OCI-M2 (cell line): ENCODE results near the gene COBLL1.
"Not testable (repeated sequence)": the region's sequence is repeated elsewhere in the genome, so short reads cannot be mapped to it uniquely, and the experiment has no call there.

Source experiments
- DNase-seq: peaks from one replicate; lab custom pipeline; 2025; ENCODE audit not compliant: unreplicated experiment; lab: John Stamatoyannopoulos, UW

The COBLL1 gene

GRCh38 chr2:164859906-164860693 lies 18.5 kb upstream of the COBLL1 start:
- not testable (repeated sequence) for DNase-seq

- DNase-seq, result no peak
These were observed 17.7 kb upstream of the COBLL1 start for GRCh38 chr2:164859251-164859818.

GRCh38 chr2:164852086-164852485 lies 10.5 kb upstream of the COBLL1 start:
- DNase-seq, result no peak

DNA sequence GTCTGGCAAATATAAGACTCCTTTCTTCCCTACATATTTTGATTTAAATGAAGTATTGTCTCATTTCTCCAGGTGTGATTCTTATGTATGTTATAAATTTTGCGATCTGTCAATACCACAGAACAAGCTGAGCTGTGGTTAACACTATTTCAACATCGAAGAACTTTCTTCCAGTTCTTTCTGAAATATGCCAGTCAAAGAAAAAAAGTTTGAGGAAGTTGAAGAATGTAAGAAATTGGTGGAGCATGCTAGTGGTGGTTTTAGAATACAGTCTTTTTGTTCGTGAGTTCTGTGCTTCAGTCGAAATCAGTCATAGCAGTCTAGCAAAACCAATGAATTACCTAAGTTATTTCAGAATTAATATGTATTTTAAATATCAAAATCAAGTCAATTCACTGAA lies 8.6 kb upstream of the COBLL1 start:
- no peak for DNase-seq

DNA sequence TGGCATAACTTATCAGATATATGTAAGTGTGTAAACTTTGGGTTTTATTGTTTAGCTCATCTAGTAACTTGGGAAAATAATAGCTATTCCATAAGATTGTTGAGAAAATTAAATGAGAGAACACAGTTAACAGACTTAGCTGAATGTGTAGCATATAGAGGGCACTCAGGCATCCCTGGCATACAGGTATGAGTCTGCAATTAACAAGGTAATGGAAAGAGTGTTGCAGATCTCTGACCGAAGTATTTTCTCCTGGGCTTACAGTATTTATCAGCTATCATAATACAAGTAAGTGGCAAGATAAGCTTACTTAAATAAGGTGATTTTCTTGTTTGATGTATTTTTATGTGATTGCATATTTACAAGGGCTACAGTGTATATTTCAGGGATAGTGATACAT lies 7.9 kb upstream of the COBLL1 start:
- DNase-seq, result no peak

GRCh38 chr2:164847981-164848741 lies 6.5 kb upstream of the COBLL1 start:
- DNase-seq, result no peak

DNA sequence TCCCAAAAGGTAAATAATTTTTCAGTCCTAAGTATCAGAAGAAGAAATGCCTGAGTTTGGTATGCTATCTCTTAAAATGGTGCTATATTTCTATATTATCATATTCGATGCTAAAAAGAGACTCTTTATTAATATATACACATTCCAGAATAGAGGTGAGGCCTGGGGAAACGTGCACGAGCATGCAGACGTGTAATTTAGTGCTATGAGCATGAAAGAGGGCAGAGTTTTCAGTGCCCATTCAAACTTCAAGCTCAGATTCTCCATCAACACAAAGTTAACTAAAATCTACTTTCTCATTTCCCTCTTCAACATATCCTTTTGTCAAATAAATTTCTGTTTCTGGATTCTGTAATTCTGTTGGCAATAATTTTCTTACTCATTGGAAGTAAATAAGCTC lies 5.7 kb upstream of the COBLL1 start:
- DNase-seq, result no peak

- DNase-seq, result no peak
These were observed 4.7 kb upstream of the COBLL1 start for GRCh38 chr2:164846276-164846675.

DNA sequence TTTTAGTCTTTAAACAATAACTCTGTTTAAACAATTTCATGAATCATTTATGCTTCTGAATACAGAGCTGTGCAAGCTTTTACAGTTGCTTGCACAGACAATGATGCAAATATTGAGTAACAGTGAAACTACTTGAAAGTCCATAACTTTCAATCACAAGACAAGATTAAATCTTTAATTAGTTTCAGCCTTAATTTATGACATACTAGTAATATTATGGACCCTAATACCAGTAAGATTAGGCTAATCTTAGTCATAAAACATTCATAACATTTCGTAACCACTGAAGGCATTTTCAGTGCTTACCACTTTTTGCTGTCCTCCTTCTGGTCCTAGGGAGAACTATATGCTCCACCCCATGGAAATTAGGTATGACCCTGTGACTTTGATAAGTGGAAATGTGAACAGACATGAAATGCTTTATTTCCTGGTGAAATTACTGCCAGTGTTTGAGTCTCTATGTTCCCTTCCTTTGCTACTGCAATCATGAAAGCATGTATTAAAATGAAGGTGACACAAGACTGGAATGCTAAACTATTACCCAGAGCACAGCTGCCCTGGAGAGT lies 1.8 kb upstream of the COBLL1 start:
- DNase-seq, result no peak

DNA sequence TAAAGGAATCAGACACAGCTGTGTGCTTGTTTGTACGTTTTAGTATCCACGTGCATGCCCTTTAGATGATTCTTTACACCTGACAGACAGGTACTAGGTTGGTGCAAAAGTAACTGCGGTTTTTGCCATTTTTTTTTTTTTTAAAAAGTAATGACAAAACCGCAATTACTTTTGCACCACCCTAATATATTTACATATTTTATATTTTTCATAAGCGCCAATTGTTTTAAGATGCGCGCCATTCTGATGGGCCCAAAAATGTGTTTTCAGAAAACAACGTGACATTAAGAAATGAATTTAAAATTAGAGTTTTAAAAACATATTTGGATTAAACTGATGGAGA lies 972 bp upstream of the COBLL1 start:
- no peak for DNase-seq

DNA sequence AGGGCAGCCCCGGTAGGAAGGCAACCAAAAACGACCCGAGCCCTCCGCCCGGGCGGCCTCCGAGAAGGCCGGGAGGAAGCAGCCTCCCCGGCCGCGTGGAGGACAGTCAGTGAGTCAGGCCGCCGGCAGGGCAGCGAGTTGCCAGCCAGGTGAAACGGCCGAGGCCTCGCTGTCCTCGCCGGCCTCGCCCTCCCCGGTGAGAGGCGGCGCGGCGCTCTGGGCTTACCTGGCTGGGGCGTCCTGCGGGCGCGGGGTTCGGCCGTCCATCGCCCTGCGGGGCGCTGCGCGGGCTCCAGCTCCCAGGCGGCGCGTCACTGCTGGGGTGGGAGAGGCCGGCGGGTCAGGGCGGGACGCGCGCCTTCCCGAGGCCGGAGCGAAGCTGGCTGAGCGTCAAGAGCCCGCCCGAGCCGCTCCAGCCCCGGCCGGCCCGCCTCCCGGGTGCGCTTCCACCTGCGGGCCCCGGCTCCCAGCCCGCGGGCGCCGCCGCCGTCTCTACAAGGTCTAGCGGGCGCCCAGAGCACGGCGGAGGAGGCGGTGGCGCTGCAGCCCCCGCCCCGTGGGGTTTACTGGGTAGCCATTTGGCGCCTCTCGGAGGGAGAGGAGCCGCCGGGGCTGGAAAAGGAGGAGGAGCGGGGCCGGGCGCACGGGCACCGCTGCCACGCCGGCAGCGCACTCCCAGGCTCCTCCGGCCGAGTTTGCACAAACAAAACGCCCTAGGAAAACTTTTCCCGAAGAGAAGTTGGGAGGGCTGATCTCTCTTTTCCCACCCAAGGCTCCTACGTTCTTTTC lies 499 bp downstream of the COBLL1 start:
- no peak for DNase-seq

GRCh38 chr2:164840458-164840929 lies 1.1 kb downstream of the COBLL1 start:
- DNase-seq, result no peak

DNA sequence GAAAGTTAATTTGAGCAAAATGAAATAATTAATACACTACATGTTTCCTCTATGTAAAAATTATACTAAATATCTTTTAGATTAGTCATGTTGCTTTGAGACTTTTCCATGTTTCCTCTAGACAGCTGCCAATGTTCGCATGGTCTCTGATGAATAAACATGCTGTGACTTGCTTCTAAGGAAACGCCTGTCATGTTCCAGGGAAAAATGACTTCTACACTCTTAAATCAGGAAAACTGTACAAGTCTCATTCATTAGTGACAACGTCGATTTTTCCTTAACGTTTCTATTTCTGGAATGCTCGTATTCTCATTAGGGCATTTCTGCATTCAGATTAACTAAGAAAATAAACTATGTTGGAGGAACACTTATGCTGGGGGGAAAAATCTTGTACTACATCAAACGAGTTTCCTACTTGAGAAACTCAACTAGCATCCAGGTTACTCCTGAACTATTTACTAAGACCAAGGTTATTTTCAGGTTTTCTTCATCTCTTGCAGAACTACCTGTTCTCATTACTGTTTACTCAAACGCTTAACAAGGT lies 1.6 kb downstream of the COBLL1 start:
- DNase-seq, result no peak

DNA sequence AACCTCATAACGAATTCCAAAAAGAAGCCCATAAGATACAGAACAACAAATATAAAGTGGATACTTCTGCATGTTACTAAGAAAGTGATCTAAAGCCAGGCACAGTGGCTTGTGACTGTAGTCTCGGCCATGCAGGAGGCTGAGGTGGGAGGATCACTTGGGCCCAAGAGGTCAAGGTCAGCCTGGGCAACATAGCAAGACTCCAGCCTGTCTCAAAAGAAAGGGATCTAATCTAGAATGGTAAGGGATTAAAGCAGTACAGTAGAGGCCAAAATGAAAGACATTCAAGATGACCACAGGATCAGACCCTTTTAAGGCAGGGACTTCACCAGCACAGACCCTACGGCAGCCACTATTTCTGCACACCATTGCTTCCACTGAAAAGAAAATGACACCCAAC lies 3.8 kb downstream of the COBLL1 start:
- no peak for DNase-seq

GRCh38 chr2:164836907-164837306 lies 4.7 kb downstream of the COBLL1 start:
- no peak for DNase-seq

- no peak for DNase-seq
These were observed 6.3 kb downstream of the COBLL1 start for GRCh38 chr2:164835302-164835701.

DNA sequence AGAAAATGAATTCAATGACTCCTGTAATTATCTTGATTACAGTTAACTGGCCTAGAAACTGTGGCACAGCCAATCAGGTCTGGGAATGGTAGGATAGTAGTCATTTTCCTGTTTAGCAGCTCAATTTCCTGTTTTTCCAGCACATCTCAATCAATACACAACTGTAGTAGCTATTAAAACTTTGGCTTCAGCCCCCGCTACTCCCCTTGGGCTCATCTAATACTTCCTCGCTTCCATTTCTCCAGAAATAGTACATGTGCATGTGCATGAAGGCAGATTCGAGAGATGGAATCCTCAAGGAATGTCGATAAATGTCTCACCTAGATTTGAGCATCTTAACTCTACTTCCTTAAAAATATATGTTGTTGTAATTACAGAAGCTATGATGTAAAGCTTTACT lies 9.7 kb downstream of the COBLL1 start:
- DNase-seq, result no peak

DNA sequence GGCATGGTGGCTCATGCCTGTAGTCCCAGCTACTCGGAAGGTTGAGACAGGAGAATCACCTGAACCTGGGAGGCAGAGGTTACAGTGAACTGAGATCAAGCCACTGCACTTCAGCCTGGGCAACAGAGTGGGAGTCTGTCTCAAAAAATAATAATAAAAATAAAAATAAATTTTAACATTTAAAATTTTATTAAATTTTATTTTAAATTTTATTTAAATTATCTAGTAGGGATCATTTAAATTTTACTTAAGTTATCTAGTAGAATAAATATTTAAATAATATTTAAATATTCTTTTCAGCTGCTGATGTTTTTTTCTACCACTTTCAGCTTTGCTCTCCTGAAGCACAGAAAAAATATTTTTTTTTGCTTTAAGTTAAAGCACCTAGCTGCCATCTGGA lies 10.4 kb downstream of the COBLL1 start:
- no peak for DNase-seq

DNA sequence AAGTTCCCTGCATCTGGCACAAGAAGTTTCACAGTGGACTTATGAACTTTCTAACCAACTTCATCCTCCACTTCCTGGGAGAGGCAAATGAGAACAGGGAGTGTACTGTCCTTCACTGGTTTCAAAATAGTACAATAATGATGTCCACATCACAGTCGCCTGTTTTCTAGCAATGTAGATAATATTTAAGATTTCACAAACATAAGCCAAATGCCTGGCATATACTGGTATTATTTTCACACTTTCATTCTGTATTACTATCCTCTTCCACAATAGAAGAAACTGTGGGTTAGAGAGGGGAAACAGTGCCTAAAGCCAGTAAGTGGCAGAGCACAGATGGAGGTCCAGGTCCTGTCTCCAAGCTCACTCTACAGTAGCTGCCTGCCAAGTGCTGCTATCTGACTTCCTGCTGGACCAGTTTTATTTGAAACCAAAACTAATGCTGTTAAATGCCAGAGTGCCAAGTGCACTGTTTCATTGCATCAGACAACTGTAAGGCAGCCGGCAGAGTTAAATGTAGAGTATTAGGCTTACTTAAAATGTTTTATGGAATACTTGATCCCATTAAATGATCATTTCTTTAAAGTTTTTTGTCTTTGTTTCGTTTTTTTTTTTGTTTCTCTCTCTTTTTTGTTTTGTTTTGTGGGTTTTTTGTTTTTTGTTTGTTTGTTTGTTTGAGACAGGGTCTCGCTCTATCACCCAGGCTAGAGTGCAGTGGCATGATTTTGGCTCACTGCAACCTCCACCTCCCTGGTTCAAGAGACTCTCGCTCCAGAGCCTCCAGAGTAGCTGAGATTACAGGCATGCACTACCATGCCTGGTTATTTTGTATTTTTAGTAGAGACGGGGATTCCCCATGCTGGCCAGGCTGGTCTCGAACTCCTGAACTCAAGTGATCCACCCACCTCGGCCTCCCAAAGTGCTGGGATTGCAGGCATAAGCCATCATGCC lies 15.1 kb downstream of the COBLL1 start:
- no peak for DNase-seq

- DNase-seq, result no peak
These were observed 16.8 kb downstream of the COBLL1 start for GRCh38 chr2:164824872-164825271.
